Epidermal melanocyte (primary cell): ENCODE results near the gene FLNB.

ENCODE experiments used
- DNase-seq: peaks from one replicate; pipeline ENCODE4 v3.0.0; 2011; ENCODE audit warnings: low spot score; ENCODE audit not compliant: insufficient read length

Gene FLNB

DNA sequence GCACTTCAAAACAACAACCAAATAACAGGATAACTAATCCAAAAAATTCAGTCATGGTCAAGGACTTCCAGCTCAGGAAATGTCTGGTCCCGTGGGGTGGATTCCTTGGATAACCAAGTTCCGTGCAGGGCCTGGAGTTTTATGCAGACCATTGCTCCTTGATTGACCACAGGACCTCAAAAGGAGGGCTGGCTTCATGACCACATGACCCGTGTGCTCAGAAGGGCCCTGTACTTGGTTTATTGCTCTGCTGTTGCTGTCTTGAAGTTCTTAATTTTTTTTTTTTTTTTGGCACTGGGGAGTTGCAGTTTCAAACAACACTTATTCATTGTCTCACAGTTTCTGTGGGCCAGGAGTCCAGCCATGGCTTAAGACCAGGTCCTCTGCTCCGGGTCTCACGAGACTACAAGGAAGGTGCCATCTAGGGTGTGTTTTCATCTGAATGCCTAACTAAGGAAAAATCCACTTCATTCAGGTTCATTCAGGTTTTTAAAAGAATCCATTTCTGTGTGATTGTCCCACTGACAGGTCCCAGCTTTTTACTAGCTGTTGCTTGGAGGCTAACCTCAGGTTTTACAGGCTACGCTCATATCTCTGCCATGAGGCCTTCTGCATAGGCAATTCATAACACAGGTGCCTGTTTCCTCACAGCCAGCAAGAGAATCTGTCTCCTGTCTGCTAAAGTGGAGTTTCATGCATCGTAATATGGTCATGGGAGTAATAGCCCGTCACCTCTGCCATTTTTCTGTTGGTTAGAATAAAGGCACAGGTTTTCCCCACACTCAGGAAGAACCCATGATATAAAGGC is 65.3 kb downstream of the FLNB start:
- no peak for DNase-seq

DNA sequence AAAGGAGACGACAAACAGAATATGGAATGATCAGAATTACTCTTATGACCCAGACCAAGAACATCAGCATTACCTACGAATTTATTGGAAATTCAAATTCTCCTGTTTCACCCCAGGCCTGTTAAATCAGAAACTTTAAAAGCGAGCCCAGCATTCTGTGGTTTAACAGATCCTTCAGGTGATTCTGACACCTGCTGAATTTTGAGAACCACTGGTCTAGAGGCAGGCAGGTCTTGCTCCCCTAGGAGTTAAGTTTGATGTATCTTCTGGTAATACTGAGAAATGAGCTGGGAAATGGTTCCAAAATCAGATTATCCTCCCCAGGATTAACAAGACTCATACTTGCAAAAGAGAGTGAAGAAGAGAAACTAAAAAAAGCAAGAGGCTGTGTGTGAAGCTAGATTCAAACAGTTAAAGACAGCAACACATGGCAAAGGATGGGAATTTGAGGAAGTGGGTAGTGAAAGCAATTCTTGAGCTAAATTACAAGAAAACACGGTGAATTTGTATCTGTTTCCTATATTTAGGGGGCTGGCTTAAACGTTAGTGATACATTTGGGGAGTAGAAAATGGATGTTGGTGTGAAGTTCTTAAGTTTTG is 66.0 kb downstream of the FLNB start:
- DNase-seq = no peak

DNA sequence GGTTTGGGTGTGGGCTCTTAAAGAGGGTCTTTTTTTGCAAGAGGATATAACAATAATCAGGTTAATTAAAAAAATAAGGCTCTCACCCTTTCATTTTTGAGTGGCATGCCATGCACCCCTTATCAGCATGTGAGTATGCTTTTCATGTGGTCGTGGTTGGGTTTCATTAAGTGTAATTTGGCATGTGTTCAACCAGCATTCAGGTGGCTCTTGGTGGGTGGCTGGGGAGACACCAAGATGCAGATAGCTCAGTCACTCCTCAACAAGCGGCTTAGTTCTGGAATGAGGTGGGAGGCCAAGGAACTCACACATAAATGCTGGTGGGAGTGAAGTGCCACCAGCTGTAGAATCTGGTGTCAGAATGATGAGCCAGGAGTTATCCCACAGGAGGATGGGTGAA is 66.8 kb downstream of the FLNB start:
- DNase-seq = no peak

DNA sequence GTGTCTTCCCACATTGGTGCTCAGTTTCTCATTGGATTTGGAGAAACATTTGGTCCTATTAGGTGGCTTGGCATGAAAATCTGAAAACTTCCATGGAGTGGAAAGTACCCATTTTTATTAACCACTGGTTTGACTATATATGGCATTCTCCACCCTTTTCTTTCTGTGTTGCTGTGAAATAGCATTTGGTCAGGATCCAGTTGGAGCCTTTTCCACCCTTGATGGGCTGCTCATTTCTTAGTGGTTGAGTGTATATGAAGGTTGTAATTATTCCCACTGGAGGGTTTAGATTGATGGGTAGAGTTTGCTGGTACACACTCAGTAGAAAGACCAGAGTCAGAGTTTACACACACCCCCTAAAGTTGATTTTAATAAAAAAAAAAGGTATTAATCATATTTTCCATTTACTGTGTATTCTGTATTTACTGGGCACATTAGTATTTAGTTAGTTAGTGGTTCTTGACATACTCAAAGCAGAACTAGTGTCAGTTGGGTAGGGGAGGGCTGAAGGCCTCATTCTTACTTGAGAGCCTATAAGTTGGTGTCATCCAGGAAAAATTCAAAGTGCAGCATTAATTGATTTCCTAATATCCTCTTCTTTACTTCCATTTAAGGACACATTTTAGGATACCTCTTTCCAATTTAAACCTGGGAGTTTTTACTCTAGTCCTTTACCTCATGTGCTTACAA is 69.5 kb downstream of the FLNB start:
- DNase-seq = no peak

DNA sequence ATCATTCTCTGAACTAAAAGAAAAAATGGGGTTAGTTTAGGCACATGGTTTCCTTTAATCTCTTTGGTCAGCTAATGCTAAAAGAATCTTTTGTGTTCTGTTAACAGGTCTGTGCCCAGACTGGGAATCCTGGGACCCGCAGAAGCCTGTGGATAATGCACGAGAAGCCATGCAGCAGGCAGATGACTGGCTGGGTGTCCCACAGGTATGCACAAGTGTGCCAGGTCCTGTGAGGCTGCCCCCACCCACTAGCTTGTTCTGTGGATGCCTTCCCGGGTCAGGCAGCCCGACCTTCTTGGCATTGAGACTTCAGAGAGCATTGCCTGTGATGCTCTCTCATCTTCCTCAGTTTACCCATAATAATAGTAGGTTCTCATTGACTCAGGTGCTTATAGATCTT is 70.4 kb downstream of the FLNB start:
- DNase-seq = no peak

DNA sequence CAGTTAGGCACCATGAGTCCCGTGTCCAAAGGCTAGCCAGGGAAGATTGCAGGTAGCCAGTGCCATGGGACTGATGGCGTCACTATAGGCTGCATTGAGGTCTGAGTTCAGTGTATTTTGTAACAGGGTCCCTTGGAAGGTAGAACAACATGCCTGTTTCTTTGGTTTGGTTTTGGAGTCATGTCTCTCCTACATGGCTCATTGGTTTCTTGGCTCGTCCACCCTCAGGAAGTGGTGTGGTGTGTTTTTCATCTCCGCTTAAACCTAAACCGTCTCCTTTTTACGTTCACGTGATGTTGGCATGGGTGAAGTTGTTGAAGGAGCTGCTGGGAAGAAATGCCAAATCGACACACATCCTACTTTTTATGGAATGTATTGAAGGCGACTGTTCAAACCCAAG is 71.6 kb downstream of the FLNB start:
- DNase-seq = no peak

DNA sequence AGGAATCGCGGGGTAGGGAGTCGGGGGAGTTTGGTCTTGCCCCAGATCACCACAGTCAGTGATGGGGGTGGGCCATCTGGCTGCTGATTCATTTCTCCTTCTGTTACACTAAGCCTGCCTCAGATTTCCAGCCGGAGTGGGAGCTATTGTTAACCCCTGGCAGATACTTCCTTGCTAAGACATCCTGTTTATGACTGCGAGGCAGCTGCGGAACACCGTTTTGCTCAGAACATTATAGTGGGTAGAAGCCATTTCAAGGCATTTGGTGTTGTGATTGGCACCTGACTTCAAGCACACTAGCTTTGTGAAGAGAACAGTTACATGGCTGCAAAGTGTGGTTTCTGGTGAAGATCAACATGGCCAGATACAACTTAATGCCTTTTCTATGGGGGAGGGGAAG is 73.8 kb downstream of the FLNB start:
- no peak for DNase-seq

DNA sequence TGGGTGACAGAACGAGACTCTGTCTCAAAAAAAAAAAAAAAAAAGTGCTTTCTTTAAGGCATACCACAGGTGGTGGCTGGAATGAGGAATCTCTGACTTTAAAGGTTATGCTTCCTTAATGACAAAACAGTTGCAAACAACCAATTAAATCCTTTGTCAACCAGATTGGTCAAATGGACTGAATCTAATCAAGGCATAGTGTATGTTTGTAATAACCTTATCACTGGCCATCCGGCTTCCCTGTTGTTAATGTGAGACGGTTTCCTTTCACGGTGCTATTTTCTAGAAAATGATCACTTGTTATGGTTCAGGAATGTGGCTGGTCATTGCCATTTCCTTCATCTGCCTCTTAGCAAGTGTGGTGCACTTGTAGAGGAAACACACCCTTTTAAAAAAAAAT is 75.9 kb downstream of the FLNB start:
- DNase-seq = no peak

DNA sequence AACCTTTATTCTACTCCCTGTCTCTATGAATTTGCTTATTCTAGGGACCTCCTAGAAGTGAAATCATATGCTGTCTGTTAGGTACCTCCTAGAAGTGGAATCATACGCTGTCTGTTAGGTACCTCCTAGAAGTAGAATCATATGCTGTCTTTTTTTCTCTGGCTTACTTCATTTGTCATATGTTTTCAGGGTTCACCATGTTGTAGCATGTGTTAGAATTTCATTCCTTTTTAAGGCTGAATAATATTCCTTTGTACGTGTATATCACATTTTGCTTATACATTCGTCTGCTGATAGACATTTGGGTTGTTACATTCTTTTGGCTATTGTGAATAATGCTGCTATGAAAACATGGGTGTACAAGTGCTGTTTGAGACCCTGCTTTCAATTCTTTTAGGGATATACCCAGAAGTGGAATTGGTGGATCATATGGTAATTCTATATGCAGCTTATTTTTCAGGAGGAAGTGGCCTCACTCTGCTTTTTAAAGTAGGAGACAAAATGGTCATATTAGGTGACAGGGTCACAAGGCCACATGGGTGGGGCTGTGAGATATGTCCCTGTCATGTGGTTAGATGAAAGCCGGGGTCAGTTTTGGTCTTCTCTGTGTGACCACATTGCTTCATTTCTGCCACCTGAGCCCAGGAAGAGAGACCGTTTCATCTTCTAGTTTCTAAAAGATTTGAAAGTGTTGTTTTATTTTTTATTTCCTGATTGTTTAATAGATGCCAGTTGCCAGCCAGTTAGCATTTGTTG is 76.7 kb downstream of the FLNB start:
- DNase-seq = no peak

DNA sequence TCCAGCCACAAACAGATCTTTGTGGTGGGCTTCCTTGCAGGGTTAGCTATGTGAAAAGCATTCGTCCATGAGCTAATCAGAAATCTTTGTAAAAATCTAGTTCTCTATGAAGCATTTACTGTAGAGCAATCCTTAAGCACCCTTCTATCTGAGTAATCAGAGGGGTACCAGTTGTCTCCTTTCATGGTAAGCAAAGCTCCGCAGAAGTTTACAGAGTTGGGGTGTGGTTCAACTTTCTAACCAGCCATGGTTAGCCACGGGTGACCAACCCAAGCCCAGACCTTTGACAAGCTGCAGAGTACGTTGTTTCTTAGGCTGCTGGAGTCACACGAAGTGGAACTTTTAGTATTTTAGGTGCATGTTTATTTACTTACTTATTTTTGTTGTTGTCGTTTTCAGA is 77.4 kb downstream of the FLNB start:
- DNase-seq = no peak

DNA sequence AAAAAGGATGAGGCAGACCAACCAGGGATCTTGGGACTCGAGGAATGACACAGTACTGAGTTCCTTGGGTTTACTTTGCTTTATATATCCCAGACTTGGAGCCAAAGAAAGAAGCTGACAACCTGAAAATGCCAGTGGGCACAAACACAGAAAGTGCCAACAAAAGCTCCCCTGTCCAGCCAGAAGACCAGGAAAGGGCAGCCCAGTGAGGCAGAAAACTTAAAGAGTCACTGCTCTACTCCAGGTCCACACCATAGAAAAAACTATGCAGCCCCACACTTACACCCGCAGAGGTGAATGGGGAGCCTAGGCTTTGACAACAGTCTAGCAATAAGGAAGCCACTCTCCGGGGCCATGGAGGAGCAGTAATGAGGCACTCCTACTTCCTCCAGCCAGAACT is 80.3 kb downstream of the FLNB start:
- no peak for DNase-seq

DNA sequence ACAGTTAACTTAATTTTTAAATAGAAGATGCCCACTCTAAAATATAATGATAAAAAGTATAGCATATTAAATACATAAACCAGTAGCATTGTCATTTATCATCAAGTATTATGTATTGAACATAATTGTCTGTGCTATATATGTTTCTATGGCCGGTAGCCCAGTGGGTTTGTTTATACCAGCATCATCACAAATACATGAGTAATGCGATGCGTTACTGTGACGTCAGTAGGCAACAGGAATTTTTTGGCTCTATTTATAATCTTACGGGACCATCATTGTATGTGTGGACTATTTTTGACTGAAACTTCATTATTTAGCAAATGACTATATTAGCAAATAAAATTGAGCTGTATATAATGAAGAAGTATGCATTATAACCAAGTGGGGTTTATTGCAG is 82.1 kb downstream of the FLNB start:
- no peak for DNase-seq

DNA sequence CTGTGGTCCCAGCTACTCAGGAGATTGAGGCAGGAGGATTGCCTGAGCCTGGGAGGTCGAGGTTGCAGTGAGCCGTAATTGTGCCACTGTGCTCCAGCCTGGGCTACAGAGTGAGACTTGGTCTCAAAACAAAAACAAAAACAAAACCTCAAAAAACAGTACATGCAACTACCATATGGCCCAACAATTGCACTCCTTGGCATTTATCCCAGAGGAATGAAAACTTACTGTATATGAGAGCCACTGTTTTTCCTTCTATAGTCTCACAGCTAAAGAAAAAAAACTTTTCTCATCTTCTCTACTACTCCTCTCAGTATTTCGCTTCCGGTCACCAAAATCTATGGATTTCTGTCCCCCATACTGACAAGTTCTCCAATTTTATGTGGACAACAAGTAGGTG is 84.3 kb downstream of the FLNB start:
- DNase-seq = no peak

DNA sequence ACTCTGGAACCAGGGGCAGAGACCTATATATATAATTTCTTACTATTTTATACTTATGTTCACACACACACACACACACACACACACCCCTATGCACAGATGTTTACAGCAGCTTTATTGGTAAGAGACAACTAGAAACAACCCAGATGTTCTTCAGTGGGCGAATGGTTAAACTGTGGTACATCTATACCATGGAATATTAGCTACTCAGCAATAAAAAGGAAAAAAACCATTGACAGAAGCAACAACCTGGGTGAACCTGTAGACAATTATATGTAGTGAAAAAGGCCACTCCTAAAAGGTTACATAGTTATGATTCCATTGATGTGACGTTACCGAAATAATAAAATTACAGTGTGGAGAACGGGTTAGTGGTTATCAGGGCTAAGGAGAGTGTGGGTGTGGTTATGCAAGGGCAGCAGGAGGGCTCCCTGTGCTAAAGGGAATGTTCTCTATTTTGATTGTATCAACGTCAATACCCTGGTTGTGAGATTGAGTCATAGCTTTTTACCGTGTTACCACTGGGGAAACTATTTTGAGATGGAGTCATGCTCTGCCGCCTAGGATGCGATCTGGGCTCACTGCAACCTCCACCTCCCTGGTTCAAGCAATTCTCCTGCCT is 85.5 kb downstream of the FLNB start:
- no peak for DNase-seq

DNA sequence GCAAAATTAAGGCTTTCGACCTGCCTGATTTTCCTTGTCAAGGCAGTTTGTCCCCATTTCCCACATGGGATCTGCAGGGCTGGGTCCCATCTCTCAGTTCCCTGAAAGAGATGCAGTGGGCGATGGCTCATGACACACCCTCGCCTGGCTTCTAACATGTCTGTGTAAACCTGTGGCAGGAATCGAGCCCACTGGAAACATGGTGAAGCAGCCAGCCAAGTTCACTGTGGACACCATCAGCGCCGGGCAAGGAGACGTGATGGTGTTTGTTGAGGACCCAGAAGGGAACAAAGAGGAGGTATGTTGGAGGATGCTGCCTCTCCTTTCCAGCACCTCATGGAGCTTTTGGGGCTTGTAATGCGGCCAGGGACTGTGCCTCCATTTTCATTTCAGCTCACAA is 86.4 kb downstream of the FLNB start:
- DNase-seq = no peak

DNA sequence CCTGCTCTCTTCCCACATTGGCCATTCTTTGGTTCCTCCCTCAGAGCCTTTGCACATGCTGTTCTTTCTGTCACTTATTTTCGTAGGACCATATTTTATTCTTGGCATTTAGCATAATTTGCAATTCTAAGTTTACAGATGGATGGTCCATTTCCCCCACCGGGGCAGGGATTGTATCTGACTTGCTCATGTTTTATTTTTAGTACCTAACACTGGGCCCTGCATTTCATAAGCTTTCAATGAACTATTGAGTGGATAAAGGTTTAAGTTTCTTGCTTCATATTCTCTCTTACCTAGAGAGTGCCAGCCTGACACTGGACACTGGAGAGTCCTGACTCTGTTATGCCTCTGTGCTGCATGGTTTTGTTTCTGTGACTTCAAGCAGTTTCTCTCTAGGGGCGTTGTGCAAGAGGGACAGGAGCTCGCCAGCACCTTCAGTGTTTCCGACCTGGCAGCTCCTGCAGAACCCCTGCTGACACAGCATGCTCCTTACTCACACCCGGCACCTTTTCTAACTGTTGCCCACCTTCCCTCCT is 87.4 kb downstream of the FLNB start:
- no peak for DNase-seq

DNA sequence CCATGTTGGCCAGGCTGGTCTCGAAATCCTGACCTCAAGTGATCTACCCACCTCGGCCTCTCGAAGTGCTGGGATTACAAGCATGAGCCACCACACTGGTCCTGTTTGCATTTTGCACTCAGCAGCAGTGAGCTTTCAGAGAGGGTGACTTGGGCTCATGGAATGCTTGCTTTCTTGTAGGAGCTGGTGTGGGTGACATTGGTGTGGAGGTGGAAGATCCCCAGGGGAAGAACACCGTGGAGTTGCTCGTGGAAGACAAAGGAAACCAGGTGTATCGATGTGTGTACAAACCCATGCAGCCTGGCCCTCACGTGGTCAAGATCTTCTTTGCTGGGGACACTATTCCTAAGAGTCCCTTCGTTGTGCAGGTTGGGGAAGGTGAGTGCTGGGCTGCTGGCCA is 90.3 kb downstream of the FLNB start:
- DNase-seq = no peak

DNA sequence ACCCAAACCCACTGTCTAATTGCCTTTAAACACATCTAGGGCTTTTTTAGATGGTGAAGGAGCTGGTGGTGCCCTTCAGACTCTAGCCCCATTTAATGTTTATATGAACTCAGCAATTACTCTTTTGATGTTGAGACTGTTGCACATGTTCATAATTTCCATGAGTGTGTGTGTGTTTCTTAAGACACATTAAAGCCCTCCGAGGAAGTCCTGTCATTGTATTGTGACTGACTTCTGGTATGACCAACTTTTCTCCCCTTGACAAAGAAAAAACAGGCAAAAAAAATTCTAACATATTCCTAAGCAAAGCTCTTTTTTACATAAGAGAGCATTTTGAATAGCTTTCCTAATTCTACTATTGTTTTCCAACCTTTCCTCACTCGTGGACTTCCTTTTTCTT is 91.6 kb downstream of the FLNB start:
- no peak for DNase-seq

DNA sequence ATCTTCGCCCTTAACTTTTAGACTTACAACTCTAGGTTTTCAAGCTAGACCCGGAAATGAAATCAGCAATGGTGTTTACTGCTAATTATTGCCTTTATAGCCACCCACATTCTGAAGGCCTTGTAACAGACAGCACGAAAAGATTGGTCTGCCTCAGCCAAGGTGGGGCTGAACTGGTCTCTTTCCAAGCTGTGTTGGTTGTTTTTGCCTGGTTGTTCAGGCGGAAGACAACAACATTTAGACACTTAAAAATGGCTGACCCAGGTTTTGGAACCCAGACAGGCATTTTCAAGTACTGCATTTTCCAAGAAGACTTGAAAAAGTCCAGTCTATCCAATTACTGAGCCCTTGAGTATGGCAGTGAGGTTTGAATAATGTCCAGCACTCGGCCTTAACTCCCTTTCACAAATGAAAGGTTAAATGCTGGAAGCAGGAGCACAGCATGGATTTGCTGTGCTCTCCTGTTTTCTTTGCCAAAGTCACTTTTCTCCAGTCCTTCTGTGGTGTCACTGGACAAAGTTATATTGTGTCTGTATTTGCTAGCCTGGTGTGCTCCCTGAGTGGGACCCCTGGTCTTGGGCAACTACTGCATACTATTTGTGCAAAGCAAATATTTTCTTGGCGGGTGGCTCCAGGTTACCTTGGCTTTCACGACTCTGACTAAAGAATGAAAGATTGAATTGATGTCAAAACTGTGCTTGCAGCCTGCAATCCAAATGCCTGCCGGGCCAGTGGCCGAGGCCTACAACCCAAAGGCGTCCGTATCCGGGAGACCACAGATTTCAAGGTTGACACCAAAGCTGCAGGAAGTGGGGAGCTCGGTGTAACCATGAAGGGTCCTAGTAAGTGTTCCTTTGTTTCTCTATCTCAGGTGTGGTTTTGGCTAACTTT is 93.5 kb downstream of the FLNB start:
- no peak for DNase-seq

DNA sequence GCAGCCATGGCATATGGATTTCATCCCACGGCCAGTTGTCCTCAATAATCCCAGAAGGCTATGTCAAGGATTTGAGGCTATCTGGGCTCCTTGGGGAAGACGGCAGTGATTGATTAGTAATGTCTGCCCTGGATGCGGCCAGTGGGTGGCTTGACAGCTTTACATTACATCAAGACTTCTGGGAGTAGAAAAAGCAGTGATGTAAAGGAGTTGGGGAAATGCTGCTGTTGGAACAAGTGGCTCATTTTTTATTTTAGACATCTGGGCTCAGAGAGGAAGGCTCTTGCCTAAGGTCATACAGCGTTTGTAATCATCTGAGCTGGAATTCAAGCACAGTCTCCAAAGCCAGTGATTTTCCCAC is 94.1 kb downstream of the FLNB start:
- no peak for DNase-seq
